ENCODE data around the gene RHBDL3. TPM values are rescaled to one million over a fixed set of nuclear protein-coding genes. Genes with fewer than 3 reads are reported as not detected.

The RHBDL3 gene
- polyA plus RNA-seq, 1 donor (not counting 4 experiments of a cell fraction or from before 2014, with no cell fraction given): not detected

GRCh38 chr17:32266051-32266388 is 388 bp downstream of the RHBDL3 start:
- Histone ChIP-seq H3K4me1 (ENCODE audit: control insufficient read depth, extremely low read depth, insufficient read depth, low read length) (no peaks in the 10 kb centered on the region), H3K27ac (ENCODE audit: control insufficient read depth, insufficient read depth, low read length) (no peak overlapping the region), H3K27me3 (ENCODE audit: control insufficient read depth, extremely low read depth, insufficient read depth, low read length) (peaks cover 84% of the 10 kb centered on the region), H2AFZ (ENCODE audit: control insufficient read depth, low read length) (no peak overlapping the region), H3K36me3 (ENCODE audit: control insufficient read depth in 2 of 2, extremely low read depth in 1 of 2, insufficient read depth in 2 of 2, low read length in 2 of 2) (no peaks in the 10 kb centered on the region), H3K9me3 (ENCODE audit: control insufficient read depth, low read depth, low read length) (no peaks in the 10 kb centered on the region), H4K20me1 (ENCODE audit: control insufficient read depth, extremely low read depth, insufficient read depth, low read length) (no peaks in the 10 kb centered on the region), H3K9me1 (ENCODE audit: control insufficient read depth, extremely low read depth, insufficient read depth, low read length) (no peaks in the 10 kb centered on the region), H3K4me2 (ENCODE audit: control insufficient read depth, extremely low read depth, insufficient read depth, low read depth, low read length) (peak overlapping the region; percentile 51), H3K9ac (ENCODE audit: control insufficient read depth, extremely low read depth, insufficient read depth, low read length) (no peak overlapping the region), H3K4me3 (ENCODE audit: control insufficient read depth in 2 of 3, extremely low read depth in 1 of 3, insufficient read depth in 2 of 3, low read depth in 1 of 3, low read length in 3 of 3) (peak overlapping the region in 2 of 3 experiments; percentile 18 to 19), H3K79me2 (ENCODE audit: control insufficient read depth, insufficient read depth, low read length) (no peaks in the 10 kb centered on the region)
- DNase-seq (ENCODE audit: low read depth, low spot score): no peak
- dilution Hi-C loops (cut with MboI; ENCODE audit: extremely low pct_ligation_motif_present, low sequenced_read_pairs): no loop called here
- no peak for FAIRE-seq
- no peak for TF ChIP-seq EZH2 (IDR thresholded peaks at IDR 0.05; ENCODE audit: low read length)
- TF ChIP-seq, protein P1, sequence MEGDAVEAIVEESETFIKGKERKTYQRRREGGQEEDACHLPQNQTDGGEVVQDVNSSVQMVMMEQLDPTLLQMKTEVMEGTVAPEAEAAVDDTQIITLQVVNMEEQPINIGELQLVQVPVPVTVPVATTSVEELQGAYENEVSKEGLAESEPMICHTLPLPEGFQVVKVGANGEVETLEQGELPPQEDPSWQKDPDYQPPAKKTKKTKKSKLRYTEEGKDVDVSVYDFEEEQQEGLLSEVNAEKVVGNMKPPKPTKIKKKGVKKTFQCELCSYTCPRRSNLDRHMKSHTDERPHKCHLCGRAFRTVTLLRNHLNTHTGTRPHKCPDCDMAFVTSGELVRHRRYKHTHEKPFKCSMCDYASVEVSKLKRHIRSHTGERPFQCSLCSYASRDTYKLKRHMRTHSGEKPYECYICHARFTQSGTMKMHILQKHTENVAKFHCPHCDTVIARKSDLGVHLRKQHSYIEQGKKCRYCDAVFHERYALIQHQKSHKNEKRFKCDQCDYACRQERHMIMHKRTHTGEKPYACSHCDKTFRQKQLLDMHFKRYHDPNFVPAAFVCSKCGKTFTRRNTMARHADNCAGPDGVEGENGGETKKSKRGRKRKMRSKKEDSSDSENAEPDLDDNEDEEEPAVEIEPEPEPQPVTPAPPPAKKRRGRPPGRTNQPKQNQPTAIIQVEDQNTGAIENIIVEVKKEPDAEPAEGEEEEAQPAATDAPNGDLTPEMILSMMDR (optimal IDR thresholded peaks at IDR 0.05 in 1 of 3, IDR thresholded peaks at IDR 0.05 in 1 of 3, conservative IDR thresholded peaks at IDR 0.05 in 1 of 3; ENCODE audit: extremely low read depth in 1 of 3, insufficient read depth in 2 of 3, low read length in 3 of 3): no peak

GRCh38 chr17:32266389-32267301 is 1.0 kb downstream of the RHBDL3 start:
- Histone ChIP-seq H3K9ac (ENCODE audit: control insufficient read depth, extremely low read depth, insufficient read depth, low read length) (no peak overlapping the region), H3K79me2 (ENCODE audit: control insufficient read depth, insufficient read depth, low read length) (no peaks in the 10 kb centered on the region), H3K36me3 (ENCODE audit: control insufficient read depth in 2 of 2, extremely low read depth in 1 of 2, insufficient read depth in 2 of 2, low read length in 2 of 2) (no peaks in the 10 kb centered on the region), H2AFZ (ENCODE audit: control insufficient read depth, low read length) (no peak overlapping the region), H3K4me1 (ENCODE audit: control insufficient read depth, extremely low read depth, insufficient read depth, low read length) (no peaks in the 10 kb centered on the region), H3K9me1 (ENCODE audit: control insufficient read depth, extremely low read depth, insufficient read depth, low read length) (no peaks in the 10 kb centered on the region), H3K27me3 (ENCODE audit: control insufficient read depth, extremely low read depth, insufficient read depth, low read length) (peaks cover 81% of the 10 kb centered on the region), H4K20me1 (ENCODE audit: control insufficient read depth, extremely low read depth, insufficient read depth, low read length) (no peaks in the 10 kb centered on the region), H3K27ac (ENCODE audit: control insufficient read depth, insufficient read depth, low read length) (no peak overlapping the region), H3K4me3 (ENCODE audit: control insufficient read depth in 2 of 3, extremely low read depth in 1 of 3, insufficient read depth in 2 of 3, low read depth in 1 of 3, low read length in 3 of 3) (peak overlapping the region; percentile 18 to 23 (median 19)), H3K4me2 (ENCODE audit: control insufficient read depth, extremely low read depth, insufficient read depth, low read depth, low read length) (peak overlapping the region; percentile 51), H3K9me3 (ENCODE audit: control insufficient read depth, low read depth, low read length) (no peaks in the 10 kb centered on the region)
- FAIRE-seq: no peak
- no peak for DNase-seq (ENCODE audit: low read depth, low spot score)
- peak; percentile 100 for TF ChIP-seq EZH2 (IDR thresholded peaks at IDR 0.05; ENCODE audit: low read length)
- TF ChIP-seq, protein P1 (optimal IDR thresholded peaks at IDR 0.05 in 1 of 3, IDR thresholded peaks at IDR 0.05 in 1 of 3, conservative IDR thresholded peaks at IDR 0.05 in 1 of 3; ENCODE audit: extremely low read depth in 1 of 3, insufficient read depth in 2 of 3, low read length in 3 of 3): no peak
- dilution Hi-C loops (cut with MboI; ENCODE audit: extremely low pct_ligation_motif_present, low sequenced_read_pairs): no loop called here

Measured in keratinocyte (primary cell).